OCI-LY7 (cell line): ENCODE results near the gene GPRC5B. TPM values are rescaled to one million over a fixed set of nuclear protein-coding genes. Genes with fewer than 3 reads are reported as not detected.

ENCODE experiments used
- BruUV-seq: library from RNA; stranded (reverse); fragments of 400-500 nt; replicated peaks from 2 replicates; lab custom pipeline; 2021; lab: Mats Ljungman, UMichigan
- CTCF ChIA-PET: fragments of 300-600 bp; sonication (Branson Sonifier 250); formaldehyde crosslinking; loops from one replicate; lab custom pipeline; 2022; ENCODE audit warnings: antibody characterized with exemption; ENCODE audit not compliant: unreplicated experiment; lab: Charles Lee
- POLR2A ChIA-PET: fragments of 300-600 bp; sonication (Branson Sonifier 250); formaldehyde crosslinking; loops from one replicate; lab custom pipeline; 2022; ENCODE audit warnings: antibody characterized with exemption; lab: Charles Lee
- DNase-seq: peaks from one replicate; pipeline ENCODE4 v3.0.0-alpha.2; 2015; ENCODE audit warnings: low spot score
- H2AFZ ChIP-seq: fragments of 200-600 bp; sonication (generic), shearing (Covaris generic); 2 replicates; pipeline ENCODE4 v1.6.1; 2014; ENCODE audit warnings: mild to moderate bottlenecking, antibody characterized with exemption, low read length, moderate library complexity
- H3K27ac ChIP-seq: fragments of 200-600 bp; sonication (generic); 2 replicates; pipeline ENCODE4 v1.5.1; 2014; ENCODE audit warnings: mixed run types, low read depth, mild to moderate bottlenecking, moderate library complexity, low read length, inconsistent platforms; ENCODE audit not compliant: poor library complexity, severe bottlenecking
- H3K36me3 ChIP-seq: fragments of 200-600 bp; sonication (generic); 2 replicates; pipeline ENCODE4 v1.6.1; 2014; ENCODE audit warnings: mild to moderate bottlenecking, antibody characterized with exemption, low read length, moderate library complexity, mixed read lengths; ENCODE audit not compliant: insufficient read depth
- H3K4me1 ChIP-seq: fragments of 200-600 bp; sonication (generic); 2 replicates; pipeline ENCODE4 v1.5.1; 2014; ENCODE audit warnings: mild to moderate bottlenecking, low read length; ENCODE audit not compliant: insufficient read depth, poor library complexity, severe bottlenecking
- H3K4me2 ChIP-seq: fragments of 200-600 bp; sonication (generic); 2 replicates; pipeline ENCODE4 v1.6.1; 2014; ENCODE audit warnings: mild to moderate bottlenecking, low read length
- H3K4me3 ChIP-seq: fragments of 200-600 bp; sonication (generic); 2 replicates; pipeline ENCODE4 v1.5.1; 2014; ENCODE audit warnings: mild to moderate bottlenecking, low read depth, low read length; ENCODE audit not compliant: poor library complexity, severe bottlenecking
- H3K79me2 ChIP-seq: fragments of 200-600 bp; sonication (generic); 2 replicates; pipeline ENCODE4 v1.6.1; 2016; ENCODE audit warnings: low read depth, mild to moderate bottlenecking, low read length, moderate library complexity, mixed read lengths; ENCODE audit not compliant: insufficient read depth
- H3K9me2 ChIP-seq: fragments of 200-600 bp; sonication (generic); 2 replicates; pipeline ENCODE4 v1.6.1; 2016; ENCODE audit warnings: mild to moderate bottlenecking, low read length, mixed read lengths; ENCODE audit not compliant: insufficient read depth
- H3K9me3 ChIP-seq: fragments of 200-600 bp; sonication (generic); 2 replicates; pipeline ENCODE4 v1.6.1; 2014; ENCODE audit warnings: mild to moderate bottlenecking, mixed run types, low read length, mixed read lengths
- H4K20me1 ChIP-seq: fragments of 200-600 bp; sonication (generic); 2 replicates; pipeline ENCODE4 v1.6.1; 2014; ENCODE audit warnings: mild to moderate bottlenecking, antibody characterized with exemption, low read length, moderate library complexity, mixed read lengths; ENCODE audit not compliant: insufficient read depth
- EZH2phosphoT487 ChIP-seq: fragments of 200-600 bp; sonication (generic); IDR thresholded peaks from 2 replicates; pipeline ENCODE4 v1.6.1; 2018; ENCODE audit warnings: low read depth, borderline replicate concordance, mild to moderate bottlenecking, mixed run types, antibody characterized with exemption, low read length, moderate library complexity, mixed read lengths
- intact Hi-C: fragments of 100-400 bp; cut with micrococcal nuclease; formaldehyde crosslinking; loops from one replicate; pipeline ENCODE4 v1.10.0; 2022; ENCODE audit not compliant: unreplicated experiment
- total RNA-seq, 2 experiments: library from RNA; depleted of rRNA in 1 of 2; stranded (reverse); fragments of >200 nt in 1 of 2; shearing (Covaris generic) in 1 of 2; gene quantifications; 2 replicates each; pipeline ENCODE4 v1.2.3, GENCODE V29; 2014 to 2022
- TF ChIP-seq, protein P1 (sequence below): fragments of 200-600 bp; sonication (generic); conservative IDR thresholded peaks from 2 replicates; pipeline ENCODE4 v1.5.1; 2014; ENCODE audit warnings: mild to moderate bottlenecking, antibody characterized with exemption, low read length, moderate library complexity, mixed read lengths

The GPRC5B gene
- total RNA-seq, 2 experiments from 2014 or later: not detected

DNA sequence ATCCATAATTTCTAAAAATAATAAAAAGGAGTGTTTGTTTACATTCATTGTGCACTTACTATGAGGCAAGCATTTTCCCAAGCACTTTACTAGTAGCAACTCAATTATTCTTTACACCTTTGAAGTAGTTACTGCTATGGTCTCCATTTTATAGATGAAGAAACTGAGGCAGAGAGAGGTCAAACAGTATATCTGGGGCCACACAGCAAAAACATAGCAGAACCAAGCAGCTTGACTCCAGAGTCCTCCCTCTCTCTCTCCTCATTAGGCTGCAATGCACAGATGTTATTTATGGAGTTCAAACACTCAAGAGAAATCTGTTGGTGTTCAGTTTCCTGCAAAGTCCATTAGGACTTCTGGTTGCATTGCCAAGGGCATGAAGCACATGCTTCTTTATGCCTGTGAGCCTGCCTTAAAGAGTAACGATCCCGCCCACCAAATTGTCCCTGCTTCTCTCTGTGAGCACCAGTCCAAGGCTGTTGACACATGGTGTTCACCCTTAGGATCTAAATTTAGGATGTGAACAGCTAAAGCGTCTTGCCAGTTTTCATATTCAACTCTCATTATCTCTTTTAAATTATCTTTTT lies 44.0 kb downstream of the GPRC5B start:
- H3K27ac ChIP-seq: no peak overlapping the region
- H3K9me2 ChIP-seq: no peaks in the 10 kb centered on the region
- H3K79me2 ChIP-seq: no peaks in the 10 kb centered on the region
- H3K36me3 ChIP-seq: no peaks in the 10 kb centered on the region
- BruUV-seq: no TSS peak
- H2AFZ ChIP-seq: no peak overlapping the region
- ChIA-PET CTCF (no interaction called here), POLR2A (interaction anchor here (0.8 kb wide), 1 partner anchor 14 kb away, joined by 3 read pairs; no protein-coding TSS in a partner anchor)
- intact Hi-C loops: no loop called here
- H3K4me1 ChIP-seq: no peaks in the 10 kb centered on the region
- TF ChIP-seq, protein P1, sequence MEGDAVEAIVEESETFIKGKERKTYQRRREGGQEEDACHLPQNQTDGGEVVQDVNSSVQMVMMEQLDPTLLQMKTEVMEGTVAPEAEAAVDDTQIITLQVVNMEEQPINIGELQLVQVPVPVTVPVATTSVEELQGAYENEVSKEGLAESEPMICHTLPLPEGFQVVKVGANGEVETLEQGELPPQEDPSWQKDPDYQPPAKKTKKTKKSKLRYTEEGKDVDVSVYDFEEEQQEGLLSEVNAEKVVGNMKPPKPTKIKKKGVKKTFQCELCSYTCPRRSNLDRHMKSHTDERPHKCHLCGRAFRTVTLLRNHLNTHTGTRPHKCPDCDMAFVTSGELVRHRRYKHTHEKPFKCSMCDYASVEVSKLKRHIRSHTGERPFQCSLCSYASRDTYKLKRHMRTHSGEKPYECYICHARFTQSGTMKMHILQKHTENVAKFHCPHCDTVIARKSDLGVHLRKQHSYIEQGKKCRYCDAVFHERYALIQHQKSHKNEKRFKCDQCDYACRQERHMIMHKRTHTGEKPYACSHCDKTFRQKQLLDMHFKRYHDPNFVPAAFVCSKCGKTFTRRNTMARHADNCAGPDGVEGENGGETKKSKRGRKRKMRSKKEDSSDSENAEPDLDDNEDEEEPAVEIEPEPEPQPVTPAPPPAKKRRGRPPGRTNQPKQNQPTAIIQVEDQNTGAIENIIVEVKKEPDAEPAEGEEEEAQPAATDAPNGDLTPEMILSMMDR: no peak
- TF ChIP-seq EZH2phosphoT487: no peak
- no peak for DNase-seq
- no peak overlapping the region for H3K4me3 ChIP-seq
- no peaks in the 10 kb centered on the region for H4K20me1 ChIP-seq
- no peaks in the 10 kb centered on the region for H3K9me3 ChIP-seq
- H3K4me2 ChIP-seq: no peak overlapping the region

DNA sequence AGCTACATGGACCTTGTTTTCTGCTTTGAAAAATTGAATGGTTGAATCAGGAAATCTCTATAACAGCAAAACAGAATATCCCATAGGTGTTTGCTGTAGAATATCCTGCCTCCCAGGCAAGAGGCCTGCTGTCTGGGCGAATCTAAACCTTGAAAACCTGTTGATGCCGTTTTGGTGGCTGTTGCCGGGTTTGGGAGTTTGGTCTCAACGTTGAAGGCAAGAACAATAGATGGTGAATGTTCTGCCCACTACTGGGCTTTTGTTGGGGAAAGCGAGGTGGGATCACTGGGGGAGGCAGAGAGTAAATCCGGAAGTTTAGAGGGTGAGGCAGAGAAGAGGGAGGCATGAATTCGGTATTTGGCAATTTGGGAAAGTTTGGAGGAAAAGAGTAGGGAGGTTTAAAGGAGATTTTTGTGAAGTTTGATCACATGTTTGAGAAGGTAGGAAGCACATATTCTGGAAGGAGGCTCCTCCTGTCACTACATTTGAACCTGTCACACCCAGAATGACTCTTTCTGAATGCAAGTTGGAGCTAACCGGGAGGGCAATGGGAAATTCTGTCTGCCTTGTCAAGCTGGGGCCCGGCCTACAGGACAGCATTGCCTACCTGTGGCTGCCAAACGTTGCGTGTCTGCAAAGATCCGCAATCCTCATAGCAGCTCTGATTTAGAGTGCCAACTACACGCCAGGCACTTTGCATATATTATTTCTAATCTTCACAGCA lies 46.5 kb downstream of the GPRC5B start:
- TF ChIP-seq, protein P1: no peak
- no peak for TF ChIP-seq EZH2phosphoT487
- Histone ChIP-seq H4K20me1 (no peaks in the 10 kb centered on the region), H3K4me1 (no peaks in the 10 kb centered on the region)

More for the DNA sequence above, 46.5 kb downstream of the GPRC5B start:
- no peak overlapping the region for H3K27ac ChIP-seq
- no peaks in the 10 kb centered on the region for H3K9me3 ChIP-seq
- H3K4me3 ChIP-seq: no peak overlapping the region
- CTCF ChIA-PET: no interaction called here
- no TSS peak for BruUV-seq
- POLR2A ChIA-PET: interaction anchor here (0.5 kb wide), 1 partner anchor 645 kb away, joined by 3 read pairs; no protein-coding TSS in a partner anchor
- no peak overlapping the region for H2AFZ ChIP-seq
- intact Hi-C loops: no loop called here
- H3K4me2 ChIP-seq: no peak overlapping the region
- no peak for DNase-seq
- H3K36me3 ChIP-seq: no peaks in the 10 kb centered on the region
- H3K9me2 ChIP-seq: no peaks in the 10 kb centered on the region
- H3K79me2 ChIP-seq: no peaks in the 10 kb centered on the region
